ENCODE data around the gene YY1. TPM values are rescaled to one million over a fixed set of nuclear protein-coding genes. Genes with fewer than 3 reads are reported as not detected.
A peak's percentile ranks its signal among the peaks of the same experiment; 100 is the strongest.

Gene YY1
- total RNA-seq, 2 donors from 2014 or later: 57.4 to 70.1 TPM

DNA sequence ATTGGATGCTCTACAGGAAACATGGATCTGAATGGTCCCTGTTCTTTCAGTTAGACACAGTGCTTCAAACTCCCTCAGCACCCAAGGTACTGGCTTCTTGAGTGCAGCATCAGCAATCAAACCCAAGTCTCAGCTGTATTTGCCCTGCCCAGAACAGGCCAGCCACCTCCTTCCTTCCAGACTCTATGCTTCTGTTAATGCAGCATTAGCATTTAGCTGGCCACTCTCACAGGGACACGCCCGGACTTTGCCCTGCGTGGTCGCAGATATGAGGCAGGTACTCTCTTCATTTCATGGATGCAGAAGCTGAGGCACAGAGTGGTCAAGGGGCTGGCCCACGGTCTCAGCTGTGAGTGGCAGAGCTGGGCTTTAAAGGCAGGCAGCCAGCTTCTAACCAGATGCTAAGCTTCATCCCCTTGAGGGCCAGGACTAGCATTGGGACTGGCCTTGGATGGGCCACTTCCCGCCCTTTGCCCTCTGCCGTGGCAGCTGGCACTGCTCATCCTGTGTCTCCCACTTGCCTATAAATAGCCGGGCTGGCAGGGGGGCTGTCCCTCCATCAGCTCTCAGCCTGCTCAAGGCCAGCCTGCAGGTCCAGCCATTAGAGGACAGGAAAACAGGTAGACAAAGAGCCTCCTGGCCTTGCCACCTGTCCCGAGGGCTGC lies 82.7 kb downstream of the YY1 start:
- ATAC-seq (no peak), DNase-seq (no peak)
- intact Hi-C loops (cut with DNase I, micrococcal nuclease): no loop called here

DNA sequence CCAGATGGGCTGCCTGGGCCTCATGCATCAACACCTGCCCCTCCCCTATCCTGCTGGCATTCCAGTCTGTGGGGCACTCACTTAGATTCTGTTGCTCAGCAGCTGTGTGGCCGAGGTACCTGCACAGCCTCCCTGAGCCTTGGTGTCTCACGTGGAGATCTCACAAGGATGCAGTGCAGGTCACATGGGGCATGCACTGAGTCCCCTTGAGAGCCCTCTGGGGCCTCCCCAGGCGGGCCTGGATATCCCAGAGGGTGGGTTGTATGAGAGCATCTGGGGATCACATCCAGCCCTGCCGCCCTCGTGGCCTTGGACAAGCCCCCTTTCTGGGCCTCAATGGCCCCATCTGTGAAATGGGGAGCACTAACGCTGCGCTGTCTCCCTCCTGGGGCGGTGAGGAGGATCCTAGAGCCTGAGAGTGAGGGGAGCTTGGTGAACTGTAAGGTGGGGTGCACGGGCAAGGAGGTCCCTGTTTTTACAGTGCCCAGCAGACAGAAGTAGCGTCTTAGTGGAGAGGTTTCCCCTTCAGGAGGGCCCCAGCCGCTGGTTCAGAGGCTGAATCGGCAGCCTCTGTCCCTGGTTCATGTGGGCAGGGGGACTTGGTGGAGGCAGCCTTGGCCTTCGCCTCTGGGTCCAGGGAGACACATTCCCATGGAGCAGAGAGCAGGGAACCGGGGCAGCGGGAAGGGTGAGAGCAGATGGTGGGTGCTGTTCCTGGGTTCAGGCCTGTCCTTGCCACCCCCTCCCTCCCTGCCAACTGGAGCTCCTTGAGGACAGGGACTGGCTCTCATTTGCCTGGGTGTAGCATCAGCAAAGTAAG lies 83.4 kb downstream of the YY1 start:
- DNase-seq: no peak
- intact Hi-C loops (cut with DNase I, micrococcal nuclease): no loop called here
- ATAC-seq: no peak

DNA sequence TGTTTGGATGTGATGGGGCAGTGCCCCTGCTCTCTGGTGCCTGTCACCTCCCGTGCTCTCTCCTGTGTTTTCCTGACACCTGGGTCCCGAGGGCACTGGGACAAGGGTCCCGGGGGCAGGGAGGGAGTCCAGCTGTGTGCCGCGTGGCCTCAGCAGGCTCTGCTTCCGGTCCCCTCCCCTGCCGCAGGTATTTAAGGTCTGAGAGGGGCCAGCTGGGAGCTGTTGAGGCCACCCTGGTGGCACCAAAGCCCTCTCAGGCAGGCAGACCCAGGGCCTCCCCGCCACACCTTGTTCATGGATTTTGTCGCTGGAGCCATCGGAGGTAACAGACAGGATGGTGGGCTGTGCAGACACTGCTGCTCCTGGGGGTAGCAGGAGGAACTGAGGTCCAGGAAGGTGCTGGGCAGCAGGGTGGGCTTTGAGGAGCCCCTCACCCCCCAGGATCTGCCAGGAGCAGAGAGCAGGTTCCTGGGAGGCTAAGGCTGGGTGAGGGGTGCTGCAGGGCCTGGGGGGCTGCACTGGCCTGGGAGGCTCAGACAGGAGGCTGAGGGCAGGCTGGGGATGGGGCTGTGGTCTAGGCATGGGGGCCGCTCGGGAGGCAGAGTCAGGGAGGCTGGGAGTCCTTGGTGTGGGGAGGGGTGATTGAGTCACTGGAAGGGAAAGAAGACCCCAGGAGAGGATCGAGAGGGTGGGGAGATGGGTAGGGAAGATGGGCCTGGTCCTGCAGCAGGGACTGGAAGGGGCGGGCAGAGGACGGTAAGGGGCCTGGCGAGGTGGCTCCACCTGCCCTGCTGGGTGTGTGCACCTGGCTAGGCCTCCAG lies 84.4 kb downstream of the YY1 start, which contains the start of gene SLC25A47:
Gene SLC25A47 (plus strand): TSS at position 219 of the 821 bp plus-strand sequence. CDS start 76 bp downstream, at position 295.
- intact Hi-C loops (cut with DNase I, micrococcal nuclease): no loop called here
- no peak for ATAC-seq
- no peak for DNase-seq

DNA sequence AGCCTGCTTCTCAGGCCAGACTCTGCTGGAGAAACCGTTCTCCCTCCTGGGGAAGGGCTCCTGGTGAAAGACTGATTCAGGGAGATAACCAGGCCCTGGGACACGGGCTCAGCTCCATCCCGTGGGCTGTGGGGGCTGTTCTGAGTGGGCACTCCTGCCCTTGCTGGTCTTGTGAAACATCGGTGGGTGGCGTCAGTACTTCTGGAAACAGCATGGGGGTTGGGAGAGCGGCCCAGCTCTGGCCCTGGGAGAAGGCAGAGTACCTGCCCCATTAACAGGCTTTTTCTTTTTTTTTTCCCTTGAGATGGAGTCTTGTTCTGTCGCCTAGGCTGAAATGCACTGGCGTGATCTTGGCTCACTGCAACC lies 85.0 kb downstream of the YY1 start:
- ATAC-seq (no peak), DNase-seq (no peak)
- intact Hi-C loops (cut with DNase I, micrococcal nuclease): no loop called here

DNA sequence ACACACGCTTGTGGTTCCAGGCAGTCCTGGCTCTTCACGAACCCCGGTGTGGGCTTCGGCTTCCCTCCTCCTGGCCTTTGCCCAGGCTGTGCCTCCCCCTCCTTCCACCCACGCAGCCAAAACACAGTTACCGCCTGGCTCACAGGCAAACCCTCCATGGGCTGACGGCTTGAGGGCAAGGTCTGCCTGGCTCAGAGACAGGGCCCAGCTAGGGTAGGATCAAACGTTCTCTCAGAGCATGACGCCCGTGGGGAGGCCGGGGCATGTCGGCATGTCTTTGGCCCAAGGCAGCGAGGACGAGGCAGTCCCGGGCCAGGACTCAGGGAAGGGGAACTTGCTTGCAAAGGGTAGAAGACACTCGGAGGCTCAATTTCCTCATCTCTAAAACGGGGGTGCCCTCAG lies 86.3 kb downstream of the YY1 start:
- no peak for DNase-seq
- peak; percentile 49 for ATAC-seq
- intact Hi-C loops (cut with DNase I, micrococcal nuclease): no loop called here

- ATAC-seq (no peak), DNase-seq (no peak)
- intact Hi-C loops (cut with DNase I, micrococcal nuclease): no loop called here
These were observed 87.0 kb downstream of the YY1 start for GRCh38 chr14:100325958-100326357.

DNA sequence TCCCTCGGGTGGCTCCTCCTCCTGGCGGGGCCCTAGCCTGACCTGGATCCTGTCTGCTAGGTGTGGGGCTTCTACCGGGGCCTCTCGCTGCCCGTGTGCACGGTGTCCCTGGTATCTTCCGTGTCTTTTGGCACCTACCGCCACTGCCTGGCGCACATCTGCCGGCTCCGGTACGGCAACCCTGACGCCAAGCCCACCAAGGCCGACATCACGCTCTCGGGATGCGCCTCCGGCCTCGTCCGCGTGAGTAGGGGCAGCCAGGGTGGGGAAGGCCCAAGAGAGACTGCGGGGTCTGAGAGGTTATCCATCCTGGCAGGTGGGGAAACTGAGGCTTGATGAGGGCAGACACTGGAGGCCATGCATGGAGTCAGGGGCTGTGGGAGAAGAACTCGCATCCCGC lies 88.2 kb downstream of the YY1 start:
- ATAC-seq (no peak), DNase-seq (no peak)
- intact Hi-C loops (cut with DNase I, micrococcal nuclease): no loop called here

GRCh38 chr14:100328495-100329163 lies 89.7 kb downstream of the YY1 start:
- DNase-seq (peak; percentile 62 to 70), ATAC-seq (peak; percentile 87)
- intact Hi-C loops (cut with DNase I, micrococcal nuclease): no loop called here

GRCh38 chr14:100329233-100330006 lies 90.5 kb downstream of the YY1 start:
- intact Hi-C loops (cut with DNase I, micrococcal nuclease): no loop called here
- DNase-seq (no peak), ATAC-seq (no peak)

DNA sequence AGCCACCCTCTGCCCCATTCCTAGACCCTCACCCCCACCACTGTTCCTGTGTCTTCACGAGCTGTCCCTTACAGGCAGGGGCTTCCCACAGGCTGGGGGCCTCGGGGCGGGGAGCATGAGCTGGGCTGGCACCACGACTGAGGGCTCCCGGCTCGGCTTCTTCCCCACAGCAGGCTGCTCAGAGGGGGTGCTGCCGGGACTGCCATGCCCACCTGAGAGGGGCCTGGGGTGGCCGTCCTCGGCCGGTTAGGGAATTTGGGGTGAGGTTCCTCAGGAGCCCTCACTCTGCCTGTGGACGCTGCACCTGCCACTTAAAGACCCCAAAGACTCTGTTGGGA lies 91.0 kb downstream of the YY1 start:
- intact Hi-C loops (cut with DNase I, micrococcal nuclease): no loop called here
- DNase-seq (no peak), ATAC-seq (no peak)

GRCh38 chr14:100330388-100330931 lies 91.5 kb downstream of the YY1 start:
- no peak for DNase-seq
- no peak for ATAC-seq
- intact Hi-C loops (cut with DNase I, micrococcal nuclease): no loop called here

- intact Hi-C loops (cut with DNase I, micrococcal nuclease): no loop called here
- DNase-seq: no peak
- no peak for ATAC-seq
These were observed 93.2 kb downstream of the YY1 start for GRCh38 chr14:100332071-100332639.

Small RNA genes lying within 50 kb of the gene (microRNA-seq; reads per million reads assigned to microRNA genes)
- gene MIR345 (165 to 214 reads per million in 2 donors), gene MIR6764 (0 to 0.53 reads per million in 2 donors)

Other genes with a start within 250 kb of the YY1 start
- 10 to 100 TPM in 1 of 2 donors, 1 to 10 TPM in 1; 9.7 to 25.0 TPM for gene EVL, start 173.7 kb upstream of the YY1 start, total RNA-seq
- gene DEGS2, start 79.5 kb upstream of the YY1 start, total RNA-seq: 10 to 100 TPM; 25.0 to 36.9 TPM
- gene SLC25A29, start 67.3 kb downstream of the YY1 start, total RNA-seq: 10 to 100 TPM; 21.9 to 27.8 TPM
- gene SLC25A47, start 84.2 kb downstream of the YY1 start, total RNA-seq: under 1 TPM in 1 of 2 donors, not detected in 1; 0.28 TPM
- 1 to 10 TPM; 8.4 to 9.9 TPM for gene WDR25, start 137.3 kb downstream of the YY1 start, total RNA-seq